GM21825 (cell line): Measurements from ENCODE around the gene ISL1.

ENCODE experiments used
- ATAC-seq: cut with Tn5 transposase; IDR thresholded peaks from one replicate; pipeline ENCODE4 v1.9.1; 2021; ENCODE audit warnings: mild to moderate bottlenecking, moderate library complexity; ENCODE audit not compliant: unreplicated experiment

ISL1 gene

DNA sequence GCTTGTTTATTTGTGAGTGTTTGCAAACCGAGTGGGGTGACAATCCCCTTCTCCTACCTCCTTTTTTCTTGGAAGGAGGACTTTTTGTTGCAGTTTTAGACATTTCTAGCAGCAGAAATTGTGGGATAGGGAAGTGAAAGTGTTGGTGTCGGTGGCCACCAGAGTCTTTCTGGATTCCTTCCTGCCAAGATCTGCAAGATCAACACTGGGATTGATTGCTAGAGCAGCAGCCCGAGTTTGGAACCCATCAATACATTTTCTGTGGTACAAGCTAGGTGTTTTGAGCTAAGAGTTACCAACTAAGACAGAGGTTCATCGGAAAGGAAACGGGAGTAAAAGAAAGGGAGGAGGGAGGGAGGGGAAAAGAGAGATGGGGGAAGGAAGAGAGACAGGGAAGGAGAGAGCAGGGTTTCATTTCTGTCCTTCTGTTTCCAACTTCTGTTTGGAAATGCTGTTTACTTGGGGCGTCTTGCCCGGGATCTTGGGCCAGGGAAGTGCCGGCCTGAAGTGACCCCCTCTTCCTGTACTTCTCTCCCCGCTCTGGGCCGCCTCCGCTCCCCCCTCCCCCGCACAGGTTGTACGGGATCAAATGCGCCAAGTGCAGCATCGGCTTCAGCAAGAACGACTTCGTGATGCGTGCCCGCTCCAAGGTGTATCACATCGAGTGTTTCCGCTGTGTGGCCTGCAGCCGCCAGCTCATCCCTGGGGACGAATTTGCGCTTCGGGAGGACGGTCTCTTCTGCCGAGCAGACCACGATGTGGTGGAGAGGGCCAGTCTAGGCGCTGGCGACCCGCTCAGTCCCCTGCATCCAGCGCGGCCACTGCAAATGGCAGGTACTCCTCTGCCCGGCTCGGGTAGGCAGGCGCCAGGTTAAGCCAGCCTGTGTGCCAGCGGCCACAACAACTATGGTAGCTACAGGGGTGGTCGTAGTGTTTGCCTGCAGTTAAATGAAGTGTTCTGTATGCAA is 4.0 kb downstream of the ISL1 start:
- no peak for ATAC-seq

DNA sequence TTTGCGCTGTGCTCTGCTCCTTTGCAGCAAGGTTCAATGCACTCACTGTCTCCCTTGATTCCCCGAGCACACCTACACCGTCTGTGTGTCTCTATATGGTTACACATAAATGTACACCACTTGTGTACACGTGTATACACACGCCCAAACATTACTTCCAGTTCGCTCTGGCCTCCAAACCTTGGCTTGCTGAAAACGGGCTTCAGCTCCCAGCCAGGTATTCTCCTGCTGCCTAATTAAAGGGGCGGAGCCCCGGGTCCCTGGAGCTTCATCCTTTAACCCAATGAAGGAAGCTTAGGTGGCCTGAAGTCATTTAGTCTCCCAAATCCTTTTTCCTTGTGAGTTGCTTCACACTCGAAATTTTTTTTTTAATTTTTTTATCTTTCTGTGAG is 4.6 kb downstream of the ISL1 start:
- ATAC-seq: no peak

DNA sequence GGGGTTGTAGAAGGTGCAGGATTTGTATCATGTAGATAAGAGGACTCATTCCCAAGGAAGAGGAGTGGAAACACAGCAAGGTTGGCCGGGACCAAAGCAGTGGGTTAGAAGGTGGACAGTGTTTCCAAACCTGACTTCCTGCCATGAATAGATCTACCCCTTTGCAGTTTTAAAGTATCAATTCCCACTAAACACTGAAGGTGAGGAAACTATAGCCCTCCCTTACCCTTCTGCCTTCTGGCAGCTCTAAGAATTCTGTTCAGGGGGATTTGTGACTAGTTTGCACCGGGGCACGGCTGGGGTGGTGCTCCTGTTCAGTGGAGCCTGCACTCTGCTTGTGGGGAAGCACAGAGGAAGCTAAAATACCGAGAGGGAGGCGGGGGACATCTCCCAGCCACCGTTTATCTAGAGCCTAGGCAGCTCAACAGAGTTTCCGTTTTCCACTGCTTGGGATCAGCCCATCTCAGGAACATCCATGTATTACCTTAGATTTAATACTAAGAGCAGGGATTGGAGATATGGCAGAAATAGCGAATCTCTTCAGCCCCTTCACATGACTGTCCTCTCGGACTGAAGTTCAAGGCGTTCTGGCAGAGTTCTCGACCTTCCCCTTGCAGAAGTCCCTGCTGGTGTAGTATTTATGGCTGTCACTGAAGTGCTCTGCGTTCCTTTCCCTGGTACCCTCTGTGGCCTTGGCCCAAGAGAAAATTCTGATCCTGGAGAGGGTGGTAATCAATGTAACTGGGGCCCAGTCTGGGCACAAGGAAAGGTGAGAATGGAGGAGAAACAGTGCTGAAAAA is 5.4 kb downstream of the ISL1 start:
- ATAC-seq: no peak

DNA sequence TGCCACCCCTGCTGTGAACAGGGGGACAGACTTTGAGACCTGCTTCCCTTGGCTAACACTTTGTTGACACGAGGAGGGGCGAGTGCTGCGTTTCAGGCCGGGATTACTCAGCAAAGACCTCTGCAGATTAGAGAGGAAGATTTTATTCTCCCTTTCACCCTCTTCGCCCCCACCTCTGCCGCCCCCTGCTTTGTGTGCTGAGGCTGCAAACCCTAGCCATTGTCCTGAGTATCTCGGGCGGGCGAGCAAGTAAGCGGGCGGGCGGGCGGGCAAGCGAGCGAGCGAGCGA is 6.0 kb downstream of the ISL1 start:
- ATAC-seq: no peak

DNA sequence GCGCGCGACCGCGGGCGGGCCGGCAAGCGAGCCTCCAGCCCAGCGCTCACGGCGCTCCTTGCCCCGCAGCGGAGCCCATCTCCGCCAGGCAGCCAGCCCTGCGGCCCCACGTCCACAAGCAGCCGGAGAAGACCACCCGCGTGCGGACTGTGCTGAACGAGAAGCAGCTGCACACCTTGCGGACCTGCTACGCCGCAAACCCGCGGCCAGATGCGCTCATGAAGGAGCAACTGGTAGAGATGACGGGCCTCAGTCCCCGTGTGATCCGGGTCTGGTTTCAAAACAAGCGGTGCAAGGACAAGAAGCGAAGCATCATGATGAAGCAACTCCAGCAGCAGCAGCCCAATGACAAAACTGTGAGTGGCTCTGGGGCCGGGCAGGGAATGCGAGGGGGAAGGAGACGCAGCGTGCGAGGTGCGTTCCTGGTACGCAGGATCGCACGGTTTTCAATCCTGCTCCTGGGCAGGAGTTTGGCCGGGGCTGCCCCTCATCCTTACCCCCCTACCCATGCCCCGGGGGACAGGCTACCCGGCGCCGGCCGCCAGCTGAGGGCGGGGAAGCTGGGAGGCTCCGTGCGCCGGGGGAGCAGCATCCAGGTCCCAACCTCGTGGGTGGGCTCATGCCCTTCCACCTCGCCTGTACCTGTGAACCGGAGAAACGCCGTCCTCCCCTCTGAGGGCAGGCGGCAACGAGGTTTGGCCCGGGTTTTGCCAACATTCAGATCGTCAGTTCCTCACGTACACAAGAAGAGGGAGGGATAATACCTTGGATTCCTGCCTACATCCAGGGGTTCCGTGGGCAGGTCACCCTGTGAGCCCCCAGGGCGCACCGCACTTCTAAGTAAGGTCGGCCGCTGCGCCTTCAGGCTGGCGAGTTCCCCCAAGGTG is 6.6 kb downstream of the ISL1 start:
- ATAC-seq: no peak

DNA sequence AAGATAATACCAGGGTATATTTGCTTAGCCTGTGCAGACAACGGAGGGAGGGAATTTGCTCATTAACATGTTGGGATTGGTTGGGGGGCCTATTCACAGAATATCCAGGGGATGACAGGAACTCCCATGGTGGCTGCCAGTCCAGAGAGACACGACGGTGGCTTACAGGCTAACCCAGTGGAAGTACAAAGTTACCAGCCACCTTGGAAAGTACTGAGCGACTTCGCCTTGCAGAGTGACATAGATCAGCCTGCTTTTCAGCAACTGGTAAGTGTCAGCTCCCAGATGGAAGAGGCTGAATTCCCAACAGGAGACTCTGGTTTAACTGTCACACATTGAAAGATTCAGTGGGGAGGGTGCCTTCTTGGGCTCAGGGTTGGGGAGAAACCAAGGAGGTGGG is 7.9 kb downstream of the ISL1 start:
- no peak for ATAC-seq

DNA sequence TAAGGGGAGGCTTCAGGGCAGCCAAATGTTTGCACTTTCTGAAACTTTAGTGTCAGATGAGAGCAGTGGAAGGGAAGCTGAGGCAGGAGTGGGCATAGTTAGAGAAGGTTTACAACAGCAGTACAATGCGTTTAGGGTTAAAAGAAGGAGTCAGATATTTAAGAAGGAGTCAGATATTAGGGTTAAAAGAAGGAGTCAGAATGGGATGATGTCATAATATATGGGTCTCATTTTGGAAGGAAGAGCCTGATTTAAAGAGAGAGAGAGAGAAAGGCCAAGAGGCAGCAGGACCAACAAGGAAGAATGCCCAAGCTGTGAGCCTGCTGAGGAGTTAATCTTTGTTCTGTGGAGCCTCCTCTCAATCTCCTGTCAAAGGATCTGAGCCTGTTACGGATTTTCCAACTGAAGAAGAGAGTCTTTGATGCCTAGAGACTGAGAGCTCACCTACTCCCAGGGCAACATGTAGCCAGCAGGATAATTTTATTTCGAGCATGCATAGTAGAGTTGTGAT is 9.5 kb downstream of the ISL1 start:
- ATAC-seq: no peak

DNA sequence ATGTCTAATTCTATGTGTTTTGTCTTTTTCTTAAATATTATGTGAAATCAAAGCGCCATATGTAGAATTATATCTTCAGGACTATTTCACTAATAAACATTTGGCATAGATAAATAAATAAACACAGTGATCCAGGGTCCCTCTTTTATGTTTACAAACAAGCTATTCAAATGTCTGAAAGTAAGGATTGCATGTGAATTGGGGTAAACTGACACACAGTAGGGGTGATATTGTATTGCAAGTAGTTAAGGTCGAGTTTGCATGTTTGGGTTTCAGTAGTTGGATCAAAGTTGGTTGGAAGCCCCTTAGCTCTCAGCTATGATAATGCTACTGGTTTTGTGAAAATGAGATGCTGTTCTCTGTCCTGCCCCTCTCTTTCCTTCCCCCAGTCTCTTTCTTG is 11.4 kb downstream of the ISL1 start:
- ATAC-seq: no peak

DNA sequence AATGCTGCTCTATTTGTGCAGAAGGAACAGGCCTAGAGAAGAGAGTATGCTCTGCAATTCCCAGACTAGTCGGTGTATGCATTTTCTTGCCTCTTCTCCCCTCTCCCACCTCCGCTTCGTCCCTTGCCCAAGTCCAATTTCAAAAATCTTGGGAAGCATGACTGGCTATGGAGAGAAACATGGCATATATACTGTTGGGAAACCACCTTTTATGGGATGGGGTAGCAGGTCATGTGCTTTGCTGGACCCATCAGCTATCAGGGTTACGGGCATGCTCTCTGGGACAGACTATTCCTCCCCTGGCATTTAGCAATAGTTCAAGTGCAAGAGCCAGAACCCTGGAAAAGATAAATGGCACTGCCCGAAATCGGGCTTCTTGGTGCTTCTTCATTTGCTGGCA is 12.0 kb downstream of the ISL1 start:
- no peak for ATAC-seq

DNA sequence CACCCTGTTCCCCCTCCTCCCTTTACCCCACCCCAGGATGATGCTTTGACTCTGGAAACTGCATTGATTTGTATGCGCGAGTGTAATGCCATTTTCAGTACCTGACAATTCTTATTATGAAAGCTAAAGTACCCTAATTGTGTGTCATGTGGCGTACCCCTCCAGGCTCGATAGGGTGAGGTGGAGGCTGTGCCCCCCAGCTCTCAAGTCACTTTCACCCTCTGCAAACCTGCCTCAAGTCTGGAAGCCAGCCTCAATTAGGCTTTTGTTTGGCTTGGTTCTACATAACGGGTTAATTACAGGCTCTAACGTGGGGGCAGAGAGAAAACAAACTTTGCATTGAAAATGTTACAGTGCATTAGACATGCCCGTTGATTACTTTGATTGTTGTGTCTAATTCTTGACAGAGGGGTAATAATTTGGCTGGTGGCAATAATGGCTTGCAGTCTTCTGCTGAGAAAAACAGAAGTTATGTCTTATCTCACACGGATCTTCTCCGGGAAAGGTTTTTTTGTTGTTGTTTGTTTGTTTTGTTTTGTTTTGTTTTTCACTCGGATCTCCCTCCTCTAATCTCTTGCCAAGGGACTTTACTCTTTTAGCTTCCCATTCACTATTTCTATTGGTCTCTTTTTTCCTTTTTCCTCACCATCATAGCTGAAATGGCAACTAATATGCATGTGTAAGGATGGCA is 12.6 kb downstream of the ISL1 start:
- ATAC-seq: no peak

DNA sequence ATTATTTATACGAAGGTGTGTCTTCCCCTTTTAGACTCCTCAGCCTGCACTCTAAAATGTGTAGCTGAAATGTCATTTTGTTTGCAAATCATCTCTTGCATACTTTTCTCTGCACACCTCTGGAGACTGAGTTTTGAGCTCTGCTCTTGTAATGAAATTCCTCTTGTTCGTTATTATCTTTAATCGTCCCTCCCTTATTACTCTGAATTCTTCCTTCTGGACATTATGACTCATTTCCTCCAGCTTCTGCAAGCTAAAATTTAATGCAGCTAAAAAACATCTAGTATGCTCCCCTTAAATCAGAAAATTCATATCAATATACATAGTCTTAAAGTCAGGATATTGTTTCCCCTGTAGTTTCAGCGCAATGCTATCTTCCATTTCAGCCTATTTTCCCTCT is 13.5 kb downstream of the ISL1 start:
- ATAC-seq: no peak

DNA sequence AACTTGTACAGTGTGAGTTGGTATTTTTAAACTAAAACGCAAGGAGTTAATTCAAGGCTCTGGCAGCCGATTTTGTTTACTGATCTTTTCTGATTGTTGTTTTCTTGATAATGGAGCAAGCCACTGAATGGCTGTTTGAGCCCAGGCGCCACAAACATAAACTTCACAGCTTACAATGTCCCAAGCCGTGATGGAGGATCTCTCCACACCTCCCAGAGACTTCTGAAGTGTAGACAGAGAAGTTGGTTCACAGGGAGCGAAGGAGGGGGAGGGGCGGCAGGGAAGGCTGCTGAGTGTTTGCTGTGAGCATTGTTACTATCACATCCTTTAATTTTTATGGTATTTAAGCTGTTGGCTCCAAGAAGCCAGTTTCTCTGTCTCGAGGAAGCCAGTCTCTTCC is 14.7 kb downstream of the ISL1 start:
- no peak for ATAC-seq

DNA sequence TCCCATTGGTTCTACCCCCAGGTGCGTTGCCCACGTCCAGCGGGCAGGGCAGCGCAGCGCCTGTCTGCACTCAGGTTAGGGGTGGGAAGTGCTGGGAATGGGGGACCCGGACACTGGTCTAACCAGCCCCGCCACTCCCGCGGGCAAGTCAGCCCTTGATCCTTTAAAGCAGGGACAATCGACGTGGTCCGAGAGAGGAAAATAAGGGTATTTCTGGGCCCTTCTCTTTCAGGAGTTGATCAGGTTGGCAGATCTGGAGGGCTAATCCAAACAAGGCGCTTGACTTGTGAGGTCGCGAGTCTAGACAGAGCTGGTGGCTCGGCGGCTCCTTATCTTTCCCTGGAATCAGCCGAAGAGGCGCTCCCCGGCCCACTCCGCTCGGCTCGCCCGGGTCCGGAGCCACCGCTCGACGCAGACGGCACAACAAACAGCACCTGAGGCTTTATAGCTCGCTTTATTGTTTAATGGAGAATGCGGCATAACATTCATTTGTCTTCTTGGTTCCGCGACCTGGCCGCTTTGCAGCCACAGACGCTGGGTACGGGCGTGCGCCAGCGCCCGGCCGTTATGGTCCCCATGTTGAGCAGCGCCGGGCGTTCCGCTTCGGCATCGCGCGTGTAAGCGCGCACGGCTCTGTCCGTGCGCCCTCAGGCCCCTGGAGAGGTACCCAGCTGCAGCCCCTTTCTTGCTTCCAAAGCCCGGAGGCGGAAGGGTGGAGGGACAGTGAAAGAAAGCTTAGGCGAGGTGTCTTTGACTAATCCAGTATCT is 15.8 kb downstream of the ISL1 start:
- ATAC-seq: no peak

DNA sequence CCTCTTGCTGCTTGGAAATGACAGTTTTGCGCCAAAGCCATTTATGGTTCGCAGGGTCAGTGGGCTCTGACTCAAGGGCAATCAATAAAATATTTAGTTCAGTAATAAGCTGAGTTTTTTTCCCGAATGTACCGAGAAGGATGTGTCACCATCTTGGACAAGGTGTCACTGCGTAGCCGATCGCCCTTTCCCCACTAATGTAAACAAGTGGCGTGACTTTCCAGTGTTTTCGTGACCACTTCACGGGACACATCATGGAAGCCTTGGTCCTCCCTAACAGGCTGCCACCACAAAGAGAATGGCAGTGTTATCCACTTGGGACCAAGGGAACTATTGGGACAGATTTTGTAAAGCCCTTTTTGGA is 16.4 kb downstream of the ISL1 start:
- ATAC-seq: no peak

DNA sequence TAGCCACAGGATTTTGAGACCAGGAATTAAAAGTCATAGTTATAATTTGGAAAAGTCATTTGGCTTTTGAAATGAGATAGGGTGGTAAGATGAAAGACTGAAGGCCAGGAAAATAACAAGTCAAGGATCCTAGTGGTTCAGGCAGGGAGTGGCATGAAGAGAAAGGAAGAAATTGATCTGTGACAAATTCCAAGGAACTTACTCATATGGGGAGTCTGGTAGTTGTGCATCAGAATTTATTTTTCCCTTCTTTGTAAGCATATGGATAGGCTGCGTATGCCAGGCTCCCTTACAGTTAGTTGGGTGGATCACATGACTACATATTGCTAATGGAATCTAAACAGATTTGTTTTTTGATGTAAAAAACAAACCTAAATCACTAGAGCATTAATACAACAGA is 21.0 kb downstream of the ISL1 start:
- ATAC-seq: no peak

DNA sequence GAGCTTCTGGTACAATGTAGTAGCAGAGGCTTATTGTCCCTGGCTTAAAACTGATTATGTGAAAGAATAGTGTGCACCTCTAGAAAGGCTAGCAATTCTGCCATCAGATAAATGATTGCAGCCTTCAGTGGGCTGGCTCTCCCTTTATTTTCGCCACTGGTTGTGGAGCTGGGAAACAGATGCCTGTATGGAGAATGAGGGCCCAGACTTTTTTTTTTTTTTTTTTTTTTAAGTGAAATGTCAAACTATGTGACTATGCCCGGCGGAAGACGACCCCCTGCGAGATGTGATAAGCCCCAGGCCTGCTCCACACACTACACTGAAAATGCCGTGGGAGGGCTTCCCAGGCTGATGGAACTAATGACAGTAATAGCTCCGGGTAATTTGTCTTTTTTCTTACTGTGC is 28.7 kb downstream of the ISL1 start:
- no peak for ATAC-seq

DNA sequence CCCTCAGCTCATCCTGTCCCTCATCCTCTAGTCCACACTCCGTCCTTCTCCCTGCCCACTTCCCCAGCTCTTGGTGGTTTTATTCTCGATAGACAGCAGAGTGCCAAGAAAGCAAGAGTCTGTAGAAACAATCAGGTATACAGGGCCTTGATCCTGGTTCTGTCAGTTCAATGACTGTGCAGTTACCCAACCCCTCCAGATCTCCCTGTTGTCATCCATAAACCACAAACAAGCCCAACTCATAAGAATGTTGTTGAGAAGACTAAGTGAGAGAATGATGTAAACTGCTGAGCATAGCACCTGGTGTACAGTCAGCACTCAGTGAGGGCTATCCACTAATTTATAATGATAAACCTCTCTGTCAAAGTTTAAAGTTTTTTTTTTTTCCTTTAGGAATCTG is 31.3 kb downstream of the ISL1 start:
- ATAC-seq: no peak

DNA sequence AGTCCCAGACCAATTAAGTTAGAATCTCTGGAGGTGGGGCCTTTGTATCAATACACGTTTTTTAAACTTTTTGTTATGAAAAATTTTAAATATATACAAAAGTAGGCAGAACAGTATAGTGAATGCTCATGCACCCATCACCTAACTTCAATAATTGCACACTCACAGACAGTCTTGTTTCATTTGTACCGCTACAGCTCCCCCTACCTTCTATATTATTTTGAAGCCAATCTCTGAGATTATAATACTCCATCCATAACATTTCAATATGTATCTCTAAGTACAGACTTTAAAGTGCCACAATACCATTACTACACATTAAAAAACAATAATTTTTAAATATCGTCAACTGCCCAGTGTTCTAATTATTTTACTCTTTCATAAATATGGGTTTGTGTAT is 32.9 kb downstream of the ISL1 start:
- ATAC-seq: no peak

DNA sequence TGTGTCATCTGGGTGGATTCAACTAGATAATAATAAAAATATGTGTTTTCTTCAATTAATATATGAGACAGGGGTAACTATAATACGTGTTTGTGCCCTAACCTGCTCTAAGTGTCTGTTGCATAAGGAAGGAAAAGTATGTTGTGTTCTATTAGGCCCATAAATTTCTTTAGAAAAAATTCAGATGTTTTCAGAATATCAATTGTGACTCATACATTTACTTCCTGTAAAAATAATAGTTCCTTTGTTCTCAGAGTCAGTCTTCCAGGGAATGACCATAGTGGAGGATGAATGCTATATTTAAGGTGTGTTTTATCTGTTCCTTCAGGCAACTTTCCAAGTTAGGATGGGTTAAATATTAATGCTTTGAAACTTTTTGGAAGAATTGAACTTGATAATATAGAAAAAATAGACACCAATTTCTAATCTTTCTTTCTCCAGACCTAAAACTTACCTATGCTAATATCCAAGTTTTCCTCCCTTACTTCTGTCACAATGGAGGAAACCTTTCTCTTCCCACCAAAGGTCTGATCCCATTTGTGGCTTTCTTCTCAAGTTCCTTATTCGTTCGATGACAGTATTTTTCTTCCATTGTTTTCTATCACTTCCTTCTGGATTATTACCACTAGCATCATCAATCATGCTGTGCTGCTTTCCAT is 49.9 kb downstream of the ISL1 start:
- no peak for ATAC-seq
